Glutamatergic neuron (in vitro differentiated cells): Measurements from ENCODE around the gene COL2A1. TPM values are rescaled to one million over a fixed set of nuclear protein-coding genes. Genes with fewer than 3 reads are reported as not detected.

Experiments used
- DNase-seq: peaks from one replicate; pipeline ENCODE4 v3.0.0; 2022
- H3K27ac Mint-ChIP-seq: one replicate; pipeline ENCODE4 v1.8.0; 2020; ENCODE audit warnings: mild to moderate bottlenecking, mixed read lengths, inconsistent platforms; ENCODE audit not compliant: unreplicated experiment
- H3K27me3 Mint-ChIP-seq: one replicate; pipeline ENCODE4 v1.8.0; 2020; ENCODE audit warnings: mild to moderate bottlenecking, moderate library complexity, mixed read lengths, inconsistent platforms; ENCODE audit not compliant: unreplicated experiment
- H3K36me3 Mint-ChIP-seq: one replicate; pipeline ENCODE4 v1.8.0; 2020; ENCODE audit warnings: mild to moderate bottlenecking, mixed read lengths, inconsistent platforms; ENCODE audit not compliant: unreplicated experiment
- H3K4me1 Mint-ChIP-seq: one replicate; pipeline ENCODE4 v1.8.0; 2020; ENCODE audit warnings: mild to moderate bottlenecking, low read depth, mixed read lengths, inconsistent platforms; ENCODE audit not compliant: unreplicated experiment
- H3K4me3 Mint-ChIP-seq: one replicate; pipeline ENCODE4 v1.8.0; 2020; ENCODE audit warnings: mild to moderate bottlenecking, mixed read lengths, inconsistent platforms; ENCODE audit not compliant: unreplicated experiment
- H3K9me3 Mint-ChIP-seq: one replicate; pipeline ENCODE4 v1.8.0; 2020; ENCODE audit warnings: mild to moderate bottlenecking, moderate library complexity, mixed read lengths, inconsistent platforms; ENCODE audit not compliant: unreplicated experiment
- CTCF ChIP-seq: fragments of 200-600 bp; sonication (generic); IDR thresholded peaks from one replicate; pipeline ENCODE4 v1.5.0; 2021; ENCODE audit not compliant: partially characterized antibody, unreplicated experiment
- total RNA-seq: library from RNA; stranded (reverse); fragmentation: NEBNext Ultra II Directional; extraction: Animal tissue kit (Norgen Biotek cat#: 25700); gene quantifications from one replicate; pipeline ENCODE4 v1.2.1, GENCODE V29; 2021; ENCODE audit not compliant: unreplicated experiment

The COL2A1 gene
- total RNA-seq, 1 donor from 2014 or later = 0.34 TPM

GRCh38 chr12:47983541-47984115, 20.6 kb downstream of the COL2A1 start:
- H3K4me1 Mint-ChIP-seq = peaks cover 8% of the 10 kb centered on the region
- no peak for DNase-seq
- H3K27me3 Mint-ChIP-seq = peaks cover 13% of the 10 kb centered on the region
- TF ChIP-seq CTCF = no peak
- H3K9me3 Mint-ChIP-seq = peaks cover 12% of the 10 kb centered on the region
- no peak overlapping the region for H3K27ac Mint-ChIP-seq
- H3K36me3 Mint-ChIP-seq = no peaks in the 10 kb centered on the region
- no peak overlapping the region for H3K4me3 Mint-ChIP-seq

- no peak for DNase-seq
- peaks cover 12% of the 10 kb centered on the region for H3K9me3 Mint-ChIP-seq
- TF ChIP-seq CTCF = no peak
- no peak overlapping the region for H3K27ac Mint-ChIP-seq
- H3K27me3 Mint-ChIP-seq = peaks cover 8% of the 10 kb centered on the region
- H3K4me1 Mint-ChIP-seq = peaks cover under 1% of the 10 kb centered on the region
- no peaks in the 10 kb centered on the region for H3K36me3 Mint-ChIP-seq
- H3K4me3 Mint-ChIP-seq = no peak overlapping the region
These were observed 21.5 kb downstream of the COL2A1 start for GRCh38 chr12:47982770-47983169.

- Mint-ChIP-seq H3K4me1 (no peaks in the 10 kb centered on the region), H3K4me3 (no peak overlapping the region), H3K27me3 (peaks cover 11% of the 10 kb centered on the region), H3K9me3 (peaks cover 16% of the 10 kb centered on the region), H3K36me3 (no peaks in the 10 kb centered on the region), H3K27ac (no peak overlapping the region)
- no peak for TF ChIP-seq CTCF
- no peak for DNase-seq
These were observed 22.0 kb downstream of the COL2A1 start for GRCh38 chr12:47982311-47982710.

GRCh38 chr12:47981496-47982260, 22.6 kb downstream of the COL2A1 start:
- Mint-ChIP-seq H3K27me3 (peaks cover 11% of the 10 kb centered on the region), H3K9me3 (peaks cover 16% of the 10 kb centered on the region), H3K4me1 (no peaks in the 10 kb centered on the region), H3K4me3 (no peak overlapping the region), H3K27ac (no peak overlapping the region), H3K36me3 (no peaks in the 10 kb centered on the region)
- DNase-seq = no peak
- no peak for TF ChIP-seq CTCF
